Measurements from ENCODE around the gene SNRPN. TPM values are rescaled to one million over a fixed set of nuclear protein-coding genes. Genes with fewer than 3 reads are reported as not detected.
"Not testable (repeated sequence)": the region's sequence is repeated elsewhere in the genome, so short reads cannot be mapped to it uniquely, and the experiment has no call there.

SNRPN gene
- total RNA-seq, 2 experiments from 2014 or later: 69.5 to 74.5 TPM

GRCh38 chr15:24933716-24934115 lies 21.1 kb upstream of the SNRPN start:
- no peaks in the 10 kb centered on the region for H3K27me3 Mint-ChIP-seq
- Histone ChIP-seq H3K27ac (ENCODE audit: low read depth in 1 of 2, low read length in 2 of 2) (no peak overlapping the region), H3K27me3 (ENCODE audit: control insufficient read depth in 1 of 2, insufficient read depth in 2 of 2, low read length in 2 of 2) (no peaks in the 10 kb centered on the region), H3K9me3 (ENCODE audit: control insufficient read depth in 1 of 2, insufficient read depth in 1 of 2, low read length in 2 of 2) (peaks cover 4 to 34% of the 10 kb centered on the region in 2 experiments), H3K4me1 (ENCODE audit: insufficient read depth, low read length) (no peaks in the 10 kb centered on the region), H3K4me3 (ENCODE audit: low read length) (no peak overlapping the region), H3K36me3 (ENCODE audit: insufficient read depth, low read length) (no peaks in the 10 kb centered on the region)
- H3K4me1 Mint-ChIP-seq (ENCODE audit: low read depth): no peaks in the 10 kb centered on the region
- H3K9me3 Mint-ChIP-seq: peaks cover 8% of the 10 kb centered on the region
- H3K4me3 Mint-ChIP-seq: no peak overlapping the region
- no peak for DNase-seq
- no peak for TF ChIP-seq CTCF (IDR thresholded peaks at IDR 0.05)
- no peak for ATAC-seq (ENCODE audit: poor library complexity)
- intact Hi-C loops (cut with DNase I, micrococcal nuclease): no loop called here
- CTCF ChIA-PET: no interaction called here
- POLR2A ChIA-PET: no interaction called here
- no peak overlapping the region for H3K27ac Mint-ChIP-seq
- no peaks in the 10 kb centered on the region for H3K36me3 Mint-ChIP-seq (ENCODE audit: low read depth)

GRCh38 chr15:24938224-24938623 lies 16.6 kb upstream of the SNRPN start:
- H3K9me3 ChIP-seq (ENCODE audit: control insufficient read depth in 1 of 2, insufficient read depth in 1 of 2, low read length in 2 of 2): peaks cover 11 to 31% of the 10 kb centered on the region in 2 experiments
- H3K27me3 Mint-ChIP-seq; H3K27ac ChIP-seq (ENCODE audit: low read depth in 1 of 2, low read length in 2 of 2); H3K36me3 ChIP-seq (ENCODE audit: insufficient read depth, low read length); H3K27me3 ChIP-seq (ENCODE audit: control insufficient read depth in 1 of 2, insufficient read depth in 2 of 2, low read length in 2 of 2); H3K36me3 Mint-ChIP-seq (ENCODE audit: low read depth); DNase-seq; H3K4me3 ChIP-seq (ENCODE audit: low read length); intact Hi-C loops (cut with DNase I, micrococcal nuclease); H3K27ac Mint-ChIP-seq; ATAC-seq (ENCODE audit: poor library complexity); H3K4me1 Mint-ChIP-seq (ENCODE audit: low read depth); POLR2A ChIA-PET; H3K4me3 Mint-ChIP-seq; H3K4me1 ChIP-seq (ENCODE audit: insufficient read depth, low read length); CTCF ChIA-PET: not testable (repeated sequence)
- peaks cover 12% of the 10 kb centered on the region for H3K9me3 Mint-ChIP-seq

GRCh38 chr15:24940236-24940635 lies 14.6 kb upstream of the SNRPN start:
- no peak overlapping the region for H3K27ac Mint-ChIP-seq
- peaks cover 11 to 20% of the 10 kb centered on the region in 2 experiments for H3K9me3 ChIP-seq (ENCODE audit: control insufficient read depth in 1 of 2, insufficient read depth in 1 of 2, low read length in 2 of 2)
- no peaks in the 10 kb centered on the region for H3K27me3 Mint-ChIP-seq
- no peaks in the 10 kb centered on the region for H3K4me1 Mint-ChIP-seq (ENCODE audit: low read depth)
- CTCF ChIA-PET: no interaction called here
- H3K36me3 ChIP-seq (ENCODE audit: insufficient read depth, low read length): no peaks in the 10 kb centered on the region
- ATAC-seq (ENCODE audit: poor library complexity): no peak
- intact Hi-C loops (cut with DNase I, micrococcal nuclease): no loop called here
- POLR2A ChIA-PET: no interaction called here
- no peak for TF ChIP-seq CTCF (IDR thresholded peaks at IDR 0.05)
- H3K4me3 Mint-ChIP-seq: no peak overlapping the region
- H3K4me1 ChIP-seq (ENCODE audit: insufficient read depth, low read length): no peaks in the 10 kb centered on the region
- no peak overlapping the region for H3K27ac ChIP-seq (ENCODE audit: low read depth in 1 of 2, low read length in 2 of 2)
- no peak for DNase-seq
- H3K4me3 ChIP-seq (ENCODE audit: low read length): no peak overlapping the region
- H3K27me3 ChIP-seq (ENCODE audit: control insufficient read depth in 1 of 2, insufficient read depth in 2 of 2, low read length in 2 of 2): no peaks in the 10 kb centered on the region
- no peaks in the 10 kb centered on the region for H3K36me3 Mint-ChIP-seq (ENCODE audit: low read depth)
- peaks cover 15% of the 10 kb centered on the region for H3K9me3 Mint-ChIP-seq

GRCh38 chr15:24943361-24943760 lies 11.4 kb upstream of the SNRPN start:
- ATAC-seq (ENCODE audit: poor library complexity) (no peak), DNase-seq (no peak)
- H3K4me3 ChIP-seq (ENCODE audit: low read length): no peak overlapping the region
- no peak for TF ChIP-seq CTCF (IDR thresholded peaks at IDR 0.05)
- H3K27ac Mint-ChIP-seq: no peak overlapping the region
- no peaks in the 10 kb centered on the region for H3K27me3 ChIP-seq (ENCODE audit: control insufficient read depth in 1 of 2, insufficient read depth in 2 of 2, low read length in 2 of 2)
- H3K36me3 Mint-ChIP-seq (ENCODE audit: low read depth): no peaks in the 10 kb centered on the region
- peaks cover 13% of the 10 kb centered on the region for H3K9me3 Mint-ChIP-seq
- no peak overlapping the region for H3K27ac ChIP-seq (ENCODE audit: low read depth in 1 of 2, low read length in 2 of 2)
- H3K4me3 Mint-ChIP-seq: no peak overlapping the region
- CTCF ChIA-PET: no interaction called here
- H3K27me3 Mint-ChIP-seq: no peaks in the 10 kb centered on the region
- POLR2A ChIA-PET: no interaction called here
- H3K4me1 Mint-ChIP-seq (ENCODE audit: low read depth): no peaks in the 10 kb centered on the region
- intact Hi-C loops (cut with DNase I, micrococcal nuclease): no loop called here
- peaks cover 11 to 18% of the 10 kb centered on the region in 2 experiments for H3K9me3 ChIP-seq (ENCODE audit: control insufficient read depth in 1 of 2, insufficient read depth in 1 of 2, low read length in 2 of 2)
- no peaks in the 10 kb centered on the region for H3K36me3 ChIP-seq (ENCODE audit: insufficient read depth, low read length)
- no peaks in the 10 kb centered on the region for H3K4me1 ChIP-seq (ENCODE audit: insufficient read depth, low read length)

All from CD4-positive, alpha-beta T cell (primary cell).